Immature natural killer cell (primary cell): Measurements from ENCODE around the gene MMP19. TPM values are rescaled to one million over a fixed set of nuclear protein-coding genes. Genes with fewer than 3 reads are reported as not detected.

Experiments used
- DNase-seq, 3 donors: peaks; one replicate each; pipeline ENCODE4 v3.0.0; 2022; ENCODE audit warnings: mixed read lengths in 1 of 3
- H3K27ac Mint-ChIP-seq, 6 donors: one replicate each; pipeline ENCODE4 v1.8.0; 2020; ENCODE audit warnings: mixed read lengths in 6 of 6, mild to moderate bottlenecking in 5 of 6, inconsistent platforms in 4 of 6, moderate library complexity in 3 of 6
- H3K27me3 Mint-ChIP-seq, 3 donors: one replicate each; pipeline ENCODE4 v1.8.0; 2020 to 2021; ENCODE audit warnings: low read depth in 3 of 3, mild to moderate bottlenecking in 3 of 3, mixed read lengths in 3 of 3, moderate library complexity in 3 of 3, inconsistent platforms in 1 of 3
- H3K36me3 Mint-ChIP-seq, 3 donors: one replicate each; pipeline ENCODE4 v1.8.0; 2020; ENCODE audit warnings: mixed read lengths in 3 of 3, inconsistent platforms in 2 of 3, mild to moderate bottlenecking in 2 of 3
- H3K4me1 Mint-ChIP-seq, 2 donors: one replicate each; pipeline ENCODE4 v1.8.0; 2020; ENCODE audit warnings: inconsistent platforms in 2 of 2, mild to moderate bottlenecking in 2 of 2, mixed read lengths in 2 of 2, moderate library complexity in 1 of 2
- H3K4me3 Mint-ChIP-seq, 5 donors: one replicate each; pipeline ENCODE4 v1.8.0; 2020; ENCODE audit warnings: mild to moderate bottlenecking in 5 of 5, mixed read lengths in 5 of 5, inconsistent platforms in 3 of 5, moderate library complexity in 3 of 5
- H3K9me3 Mint-ChIP-seq, 6 donors: one replicate each; pipeline ENCODE4 v1.8.0; 2020; ENCODE audit warnings: mild to moderate bottlenecking in 6 of 6, mixed read lengths in 6 of 6, inconsistent platforms in 4 of 6, moderate library complexity in 3 of 6
- polyA plus RNA-seq, 3 donors: library from polyadenylated mRNA; unstranded; fragments of 300-500 nt; fragmentation: Illumina TruSeq; gene quantifications; one replicate each; pipeline ENCODE4 v1.2.3, GENCODE V29; 2021

MMP19 gene
- polyA plus RNA-seq, 3 donors from 2014 or later = 0.10 TPM; not detected in 2

DNA sequence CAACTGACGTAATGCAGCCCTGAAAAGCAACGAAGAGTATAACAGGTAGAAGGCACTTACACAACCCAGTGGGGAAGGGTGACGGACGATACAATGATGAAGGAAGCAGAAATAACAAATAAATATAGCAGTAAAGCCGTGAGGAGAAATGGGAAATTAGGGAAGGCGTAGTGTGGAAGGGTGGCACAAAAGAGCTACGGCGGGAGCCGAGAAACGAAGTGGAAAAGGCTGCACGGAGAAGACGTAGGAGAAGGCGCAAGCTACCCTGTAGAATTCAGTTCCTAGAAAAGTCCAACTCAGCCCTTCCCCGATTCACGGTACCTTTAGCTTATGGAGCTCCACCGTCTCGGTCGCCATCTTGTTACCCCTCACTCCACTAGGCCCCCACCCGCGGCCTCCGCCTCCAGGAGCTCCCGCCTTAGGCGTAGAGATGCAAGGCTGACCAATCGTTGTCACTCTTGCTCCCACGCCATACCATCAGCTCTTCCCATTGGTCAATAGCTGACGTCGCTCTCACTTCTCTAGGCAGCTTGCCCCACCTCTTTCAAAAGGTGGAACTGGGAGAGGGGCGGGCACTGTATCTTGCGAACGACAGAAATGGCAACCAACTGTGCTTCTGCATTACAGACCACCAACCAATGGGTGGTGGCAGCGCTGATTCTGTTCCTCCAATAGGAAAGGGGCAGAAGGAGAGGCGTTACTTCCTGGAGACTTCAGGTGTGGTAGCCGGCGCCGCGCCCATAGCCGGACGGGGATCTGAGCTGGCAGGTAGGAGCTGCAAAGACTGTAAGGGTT is 25.2 kb downstream of the MMP19 start, which contains the start of the genes ORMDL2 and SARNP:
TSS of gene ORMDL2 (plus strand) at position 697 of the 795 bp plus-strand sequence. CDS start 959 bp downstream, outside the sequence.
TSS of gene SARNP (minus strand) at position 380 of the 795 bp plus-strand sequence. CDS start at position 357, 23 bp downstream.
- H3K4me3 Mint-ChIP-seq = no peak within 1 kb of the TSS
- no peaks in the 10 kb centered on the region for H3K27me3 Mint-ChIP-seq
- peaks cover 7 to 13% (median 8%) of the 10 kb centered on the region in 3 donors for H3K36me3 Mint-ChIP-seq
- peaks cover 21 to 22% of the 10 kb centered on the region in 2 donors for H3K4me1 Mint-ChIP-seq
- H3K9me3 Mint-ChIP-seq = no peaks in the 10 kb centered on the region
- peak; percentile 97 to 98 (median 98) for DNase-seq
- no peak within 1 kb of the TSS for H3K27ac Mint-ChIP-seq

DNA sequence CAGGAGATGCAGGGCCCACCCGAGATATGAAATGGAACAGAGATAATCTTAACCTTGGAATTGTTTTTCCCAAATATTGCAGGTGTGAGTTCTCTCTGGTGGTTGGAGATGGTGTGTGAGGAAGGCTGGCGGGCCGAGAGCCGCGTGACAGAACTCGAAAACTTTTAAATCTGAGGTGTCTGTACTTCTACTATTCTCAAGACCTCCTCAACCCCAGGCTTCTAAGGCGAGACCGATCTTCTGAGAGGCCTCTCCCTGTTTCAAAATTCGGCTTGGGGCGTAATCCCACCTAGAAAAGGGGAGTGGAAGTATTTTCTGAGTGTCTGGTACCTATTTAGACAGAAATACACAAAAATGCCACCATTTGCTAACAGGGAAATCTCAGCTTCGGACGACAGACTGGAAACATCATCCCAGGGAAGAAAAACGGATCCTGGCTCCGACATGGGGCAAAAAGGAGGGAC is 25.8 kb downstream of the MMP19 start:
- no peaks in the 10 kb centered on the region for H3K27me3 Mint-ChIP-seq
- H3K4me3 Mint-ChIP-seq = no peak overlapping the region
- peaks cover 4 to 7% (median 6%) of the 10 kb centered on the region in 3 donors for H3K36me3 Mint-ChIP-seq
- no peak overlapping the region for H3K27ac Mint-ChIP-seq
- H3K4me1 Mint-ChIP-seq = peaks cover 27% of the 10 kb centered on the region in 2 donors
- no peak for DNase-seq
- H3K9me3 Mint-ChIP-seq = no peaks in the 10 kb centered on the region

DNA sequence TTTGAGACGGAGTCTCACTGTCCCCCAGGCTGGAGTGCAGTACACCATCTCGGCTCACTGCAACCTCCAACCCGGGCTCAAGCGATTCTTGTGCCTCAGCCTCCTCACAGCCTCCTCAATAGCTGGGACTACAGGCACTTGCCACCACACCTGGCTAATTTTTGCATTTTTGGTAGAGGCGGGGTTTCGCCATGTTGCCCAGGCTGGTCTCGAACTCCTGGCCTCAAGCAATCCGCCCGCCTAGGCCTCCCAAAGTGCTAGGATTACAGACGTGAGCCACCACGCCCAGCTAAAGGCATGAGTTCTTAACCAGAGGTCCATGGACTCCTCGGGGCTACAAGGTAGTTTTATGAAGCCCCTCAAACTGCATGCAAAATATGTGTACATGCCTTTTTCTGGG is 27.3 kb downstream of the MMP19 start:
- no peak for DNase-seq
- peak overlapping the region in 1 of 5 donors; percentile 68 for H3K4me3 Mint-ChIP-seq
- peaks cover 32 to 34% of the 10 kb centered on the region in 2 donors for H3K4me1 Mint-ChIP-seq
- H3K27ac Mint-ChIP-seq = no peak overlapping the region
- H3K27me3 Mint-ChIP-seq = no peaks in the 10 kb centered on the region
- H3K9me3 Mint-ChIP-seq = no peaks in the 10 kb centered on the region
- peaks cover 3 to 5% (median 5%) of the 10 kb centered on the region in 3 donors for H3K36me3 Mint-ChIP-seq

DNA sequence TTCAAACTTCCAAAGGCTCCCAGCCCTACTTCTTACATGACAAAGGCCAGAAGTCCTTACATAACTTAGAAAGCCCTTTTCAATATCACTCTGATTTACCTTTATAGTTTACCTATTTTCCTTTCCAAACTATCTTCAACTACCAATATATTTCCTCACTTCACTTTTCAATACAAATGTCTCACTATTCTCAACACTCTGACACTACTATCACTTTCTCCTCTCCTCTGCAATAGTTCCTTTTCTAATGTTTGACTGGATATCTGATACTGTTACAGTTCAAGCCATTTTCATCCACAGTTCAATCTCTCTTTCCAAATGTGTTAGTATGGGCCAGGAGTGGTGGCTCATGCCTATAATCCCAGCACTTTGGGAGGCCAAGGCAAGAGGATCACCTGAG is 28.5 kb downstream of the MMP19 start:
- H3K9me3 Mint-ChIP-seq = no peaks in the 10 kb centered on the region

DNA sequence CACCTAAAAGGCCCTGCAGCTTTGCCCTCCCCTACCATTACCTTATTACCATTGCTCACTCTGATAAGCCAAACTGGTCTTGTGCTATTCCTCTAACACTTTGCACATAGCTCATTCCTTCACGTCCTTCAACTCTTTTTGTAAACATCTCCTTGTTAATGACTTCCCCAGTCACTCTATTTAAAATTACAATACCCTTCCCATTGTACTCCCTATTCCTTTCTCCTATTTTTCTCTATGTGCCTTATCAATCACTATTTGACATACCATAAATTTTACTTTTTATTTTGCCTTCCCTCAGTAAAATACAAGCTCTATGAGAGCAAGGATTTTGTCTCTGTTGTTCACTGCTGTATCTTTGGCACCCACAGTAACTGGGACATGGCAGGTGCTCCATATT is 30.6 kb downstream of the MMP19 start:
- Mint-ChIP-seq H3K4me1 (peaks cover 32 to 46% of the 10 kb centered on the region in 2 donors), H3K36me3 (peaks cover 0 to 5% (median 3%) of the 10 kb centered on the region in 3 donors), H3K4me3 (peak overlapping the region in 1 of 5 donors; percentile 10), H3K9me3 (no peaks in the 10 kb centered on the region), H3K27me3 (no peaks in the 10 kb centered on the region), H3K27ac (peak overlapping the region in 3 of 6 donors; percentile 10 to 54 (median 29))
- DNase-seq = no peak

More for the DNA sequence above, 28.5 kb downstream of the MMP19 start:
- Mint-ChIP-seq H3K4me1 (peaks cover 32 to 41% of the 10 kb centered on the region in 2 donors), H3K4me3 (no peak overlapping the region), H3K36me3 (peaks cover 0 to 5% (median 3%) of the 10 kb centered on the region in 3 donors), H3K27ac (peak overlapping the region in 2 of 6 donors; percentile 9 to 12), H3K27me3 (no peaks in the 10 kb centered on the region)
- DNase-seq = no peak

DNA sequence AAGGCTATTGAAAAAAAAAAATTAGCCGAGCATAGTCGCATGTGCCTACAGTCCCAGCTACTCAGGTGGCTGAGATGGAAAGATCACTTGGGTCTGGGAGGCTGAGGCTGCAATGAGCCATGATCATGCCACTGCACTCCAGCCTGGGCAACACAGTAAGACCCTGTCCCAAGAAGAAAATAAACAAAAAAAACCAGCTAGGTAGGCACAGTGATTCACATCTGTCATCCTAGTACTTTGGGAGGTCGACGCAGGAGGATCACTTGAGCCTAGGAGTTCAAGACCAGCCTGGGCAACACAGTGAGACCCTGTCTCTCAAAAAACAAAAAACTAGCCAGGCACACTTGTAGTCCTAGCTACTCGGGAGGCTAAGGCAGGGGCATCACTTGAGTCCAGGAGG is 33.5 kb downstream of the MMP19 start:
- Mint-ChIP-seq H3K4me3 (no peak overlapping the region), H3K36me3 (peaks cover 0 to 3% (median 3%) of the 10 kb centered on the region in 3 donors), H3K27me3 (no peaks in the 10 kb centered on the region), H3K27ac (no peak overlapping the region), H3K4me1 (peaks cover 27 to 49% of the 10 kb centered on the region in 2 donors), H3K9me3 (no peaks in the 10 kb centered on the region)
- DNase-seq = no peak

DNA sequence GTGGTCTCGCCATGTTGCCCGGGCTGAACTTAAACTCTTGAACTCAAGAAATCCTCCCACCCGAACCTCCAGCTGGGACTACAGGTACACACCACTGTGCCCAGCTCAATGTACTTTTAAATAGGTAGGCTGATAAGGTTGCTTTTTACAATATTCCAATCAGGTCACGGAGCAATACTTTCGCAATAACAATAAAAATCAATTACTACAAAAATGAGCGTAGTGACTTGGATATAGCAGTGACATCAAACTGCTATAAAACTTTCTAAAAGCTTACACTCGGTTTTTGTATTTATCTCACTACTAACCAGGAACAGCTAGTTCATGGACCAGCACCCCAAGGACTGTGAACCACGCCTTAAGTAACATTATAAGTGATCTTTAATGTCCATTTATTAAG is 35.8 kb downstream of the MMP19 start:
- no peaks in the 10 kb centered on the region for H3K27me3 Mint-ChIP-seq
- no peak for DNase-seq
- peak overlapping the region in 1 of 6 donors; percentile 53 for H3K27ac Mint-ChIP-seq
- H3K4me3 Mint-ChIP-seq = no peak overlapping the region
- peaks cover 3 to 8% (median 4%) of the 10 kb centered on the region in 3 donors for H3K36me3 Mint-ChIP-seq
- no peaks in the 10 kb centered on the region for H3K9me3 Mint-ChIP-seq
- peaks cover 15 to 42% of the 10 kb centered on the region in 2 donors for H3K4me1 Mint-ChIP-seq

DNA sequence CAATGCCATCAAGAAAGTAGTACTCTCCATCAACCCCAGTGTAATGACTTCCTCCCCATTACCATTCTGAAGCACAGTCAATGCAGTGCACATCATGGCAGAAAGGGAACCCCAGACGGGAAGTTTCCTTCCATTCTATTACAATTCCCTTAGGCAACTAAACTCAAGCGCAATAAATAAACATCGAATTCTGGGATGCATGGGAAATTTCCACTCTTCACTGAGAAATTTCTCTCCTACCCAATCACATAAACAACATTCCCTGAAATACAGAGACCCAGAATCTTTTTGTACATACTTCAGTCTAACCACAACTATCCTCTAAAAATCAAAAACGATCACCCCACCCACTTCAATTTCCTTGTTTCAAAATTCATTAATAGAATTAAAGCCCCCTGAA is 45.2 kb downstream of the MMP19 start:
- peaks cover 0 to 41% (median 12%) of the 10 kb centered on the region in 3 donors for H3K36me3 Mint-ChIP-seq
- no peaks in the 10 kb centered on the region for H3K4me1 Mint-ChIP-seq
- H3K4me3 Mint-ChIP-seq = no peak overlapping the region
- no peak overlapping the region for H3K27ac Mint-ChIP-seq
- no peaks in the 10 kb centered on the region for H3K27me3 Mint-ChIP-seq
- no peak for DNase-seq
- no peaks in the 10 kb centered on the region for H3K9me3 Mint-ChIP-seq

DNA sequence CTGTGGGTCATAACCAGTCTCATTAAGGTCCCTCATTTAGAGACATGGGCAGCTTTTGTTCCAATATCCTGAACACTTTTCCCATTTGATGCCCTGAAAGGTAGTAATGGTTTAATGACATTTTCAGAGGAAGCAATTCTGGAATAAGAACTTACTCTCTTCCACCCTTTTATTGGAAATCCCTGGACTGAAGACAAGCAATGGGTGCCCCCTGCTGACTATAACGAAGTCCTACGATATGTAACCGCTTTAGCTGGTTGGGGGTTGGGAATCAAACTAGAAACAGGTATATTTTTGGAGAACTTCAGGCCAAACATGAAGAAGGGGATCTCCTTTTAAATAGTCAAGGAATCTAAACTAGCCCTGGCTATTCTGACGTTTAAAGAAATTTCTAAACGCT is 45.7 kb downstream of the MMP19 start:
- H3K4me1 Mint-ChIP-seq = no peaks in the 10 kb centered on the region
- no peak overlapping the region for H3K27ac Mint-ChIP-seq
- peaks cover 0 to 41% (median 14%) of the 10 kb centered on the region in 3 donors for H3K36me3 Mint-ChIP-seq
- DNase-seq = peak in 1 of 3 donors; percentile 14
- H3K4me3 Mint-ChIP-seq = no peak overlapping the region
- no peaks in the 10 kb centered on the region for H3K9me3 Mint-ChIP-seq
- no peaks in the 10 kb centered on the region for H3K27me3 Mint-ChIP-seq

DNA sequence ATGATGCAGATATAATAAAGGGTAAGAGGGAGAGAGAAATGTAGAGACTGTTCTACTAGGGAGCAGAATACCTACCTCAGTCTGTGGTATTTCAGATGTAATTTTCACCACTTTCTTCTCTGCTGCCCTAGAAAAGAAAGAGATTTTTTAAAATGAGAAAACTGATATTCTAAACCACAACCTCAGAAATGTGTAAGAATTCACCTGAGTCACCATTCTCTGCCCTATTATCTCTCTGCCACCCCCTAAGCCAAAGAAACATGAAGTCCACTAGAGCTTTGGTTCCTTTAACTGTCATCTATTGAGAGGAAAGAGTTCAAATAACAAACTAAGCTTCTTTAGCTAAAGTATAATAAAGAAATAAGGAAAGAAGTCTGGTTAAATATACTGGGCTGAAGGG is 46.8 kb downstream of the MMP19 start:
- H3K36me3 Mint-ChIP-seq = peaks cover 0 to 40% (median 18%) of the 10 kb centered on the region in 3 donors
- no peak overlapping the region for H3K27ac Mint-ChIP-seq
- no peaks in the 10 kb centered on the region for H3K27me3 Mint-ChIP-seq

DNA sequence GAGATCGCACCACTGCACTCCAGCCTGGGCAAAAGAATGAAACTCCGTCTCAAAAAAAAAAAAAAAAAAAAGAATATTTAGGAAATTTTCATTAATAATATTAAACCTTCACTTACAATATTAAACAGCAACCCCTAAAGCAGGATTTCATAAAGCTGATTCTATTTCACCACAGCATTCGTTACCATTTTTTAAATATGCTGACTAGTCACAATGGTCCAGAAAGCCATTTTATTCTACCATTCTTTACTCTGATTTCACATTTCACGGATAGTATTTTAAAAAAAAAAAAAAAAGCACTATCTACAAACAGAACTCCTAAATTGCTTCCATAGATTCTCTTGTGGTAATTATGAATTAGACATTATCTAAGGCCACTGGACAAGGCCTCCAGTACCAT is 52.8 kb downstream of the MMP19 start:
- Mint-ChIP-seq H3K36me3 (peaks cover 22 to 50% (median 38%) of the 10 kb centered on the region in 3 donors), H3K4me3 (no peak overlapping the region), H3K27me3 (peaks cover 0 to 3% (median 0%) of the 10 kb centered on the region in 3 donors), H3K27ac (no peak overlapping the region), H3K9me3 (no peaks in the 10 kb centered on the region), H3K4me1 (peaks cover 0 to 1% of the 10 kb centered on the region in 2 donors)
- no peak for DNase-seq

More for the DNA sequence above, 46.8 kb downstream of the MMP19 start:
- no peak overlapping the region for H3K4me3 Mint-ChIP-seq
- no peaks in the 10 kb centered on the region for H3K4me1 Mint-ChIP-seq
- no peaks in the 10 kb centered on the region for H3K9me3 Mint-ChIP-seq
- no peak for DNase-seq

DNA sequence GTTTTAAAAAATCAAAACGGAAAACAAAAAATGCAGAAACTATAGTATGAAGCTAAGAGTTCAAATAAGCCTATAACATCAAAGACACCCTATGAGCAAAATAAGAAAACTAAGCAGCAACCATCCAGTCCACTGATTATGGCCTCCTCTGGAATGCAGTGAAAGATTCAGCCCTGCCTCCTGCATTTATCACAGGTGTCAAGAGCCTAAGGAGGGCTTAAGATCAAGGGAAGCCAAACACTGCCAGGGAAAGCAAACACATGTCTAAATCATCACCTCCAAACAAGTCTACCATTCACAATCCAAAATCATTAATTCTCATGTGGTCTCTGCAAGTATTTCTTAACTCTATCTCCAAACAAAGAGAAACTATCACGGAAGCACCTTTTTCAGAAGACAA is 53.6 kb downstream of the MMP19 start:
- DNase-seq = no peak
- Mint-ChIP-seq H3K4me3 (no peak overlapping the region), H3K9me3 (no peaks in the 10 kb centered on the region), H3K4me1 (peaks cover 0 to 1% of the 10 kb centered on the region in 2 donors), H3K27ac (peak overlapping the region in 2 of 6 donors; percentile 67 to 70), H3K36me3 (peaks cover 22 to 47% (median 35%) of the 10 kb centered on the region in 3 donors), H3K27me3 (peaks cover 0 to 3% (median 0%) of the 10 kb centered on the region in 3 donors)

DNA sequence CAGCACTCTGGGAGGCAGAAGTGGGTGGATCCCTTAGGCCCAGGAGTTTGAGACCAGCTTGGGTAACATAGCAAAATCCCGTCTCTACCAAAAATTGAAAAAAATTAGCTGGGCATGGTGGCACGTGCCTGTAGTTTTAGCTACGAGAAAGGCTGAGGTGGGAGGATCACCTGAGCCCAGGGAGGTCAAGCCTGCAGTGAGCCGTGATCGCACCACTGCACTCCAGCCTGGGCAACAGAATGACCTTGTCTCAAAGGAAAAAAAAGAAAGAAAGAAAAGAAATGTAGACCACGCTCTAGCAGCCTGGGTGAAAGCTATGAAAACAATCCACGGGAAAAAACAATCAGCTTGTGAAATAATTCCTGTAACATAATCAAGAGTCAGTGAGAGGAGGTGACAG is 54.2 kb downstream of the MMP19 start:
- Mint-ChIP-seq H3K9me3 (no peaks in the 10 kb centered on the region), H3K27me3 (peaks cover 0 to 3% (median 0%) of the 10 kb centered on the region in 3 donors), H3K4me1 (peaks cover 0 to 1% of the 10 kb centered on the region in 2 donors), H3K4me3 (no peak overlapping the region), H3K27ac (peak overlapping the region in 1 of 6 donors; percentile 40), H3K36me3 (peaks cover 22 to 49% (median 31%) of the 10 kb centered on the region in 3 donors)
- no peak for DNase-seq
